Activated CD4-positive, alpha-beta T cell treated with anti-CD3 and anti-CD28 coated beads, Interleukin-2, amount 10 ng/mL, durations not matched to agents 7 days and 5 days (primary cell): ENCODE measurements around the gene ASAP2. TPM values are rescaled to one million over a fixed set of nuclear protein-coding genes. Genes with fewer than 3 reads are reported as not detected.
"Not testable (repeated sequence)": the region's sequence is repeated elsewhere in the genome, so short reads cannot be mapped to it uniquely, and the experiment has no call there.

Experiments
- CTCF ChIA-PET: fragments of 350-600 bp; sonication (Branson Sonifier 250); formaldehyde crosslinking; loops from one replicate; lab custom pipeline; 2021; ENCODE audit warnings: antibody characterized with exemption; lab: Charles Lee
- POLR2A ChIA-PET: fragments of 350-600 bp; sonication (Branson Sonifier 250); formaldehyde crosslinking; loops from one replicate; lab custom pipeline; 2021; ENCODE audit warnings: antibody characterized with exemption; lab: Charles Lee
- DNase-seq: peaks from one replicate; pipeline ENCODE4 v3.0.0-alpha.2; 2020
- H3K27ac Mint-ChIP-seq: one replicate; pipeline ENCODE4 v1.8.0; 2021; ENCODE audit warnings: mild to moderate bottlenecking, moderate library complexity, mixed read lengths
- H3K27me3 Mint-ChIP-seq: one replicate; pipeline ENCODE4 v1.8.0; 2021; ENCODE audit warnings: mixed read lengths
- H3K36me3 Mint-ChIP-seq: one replicate; pipeline ENCODE4 v1.8.0; 2021; ENCODE audit warnings: low read depth, mixed read lengths
- H3K4me1 Mint-ChIP-seq: one replicate; pipeline ENCODE4 v1.8.0; 2021; ENCODE audit warnings: mixed read lengths
- H3K4me3 Mint-ChIP-seq: one replicate; pipeline ENCODE4 v1.8.0; 2021; ENCODE audit warnings: mild to moderate bottlenecking, moderate library complexity, mixed read lengths
- H3K9me3 Mint-ChIP-seq: one replicate; pipeline ENCODE4 v1.8.0; 2021; ENCODE audit warnings: mixed read lengths
- total RNA-seq, 2 experiments: library from RNA; stranded (reverse); gene quantifications; one replicate each; pipeline ENCODE4 v1.2.3, GENCODE V29; 2021

ASAP2 gene
- total RNA-seq, 2 experiments from 2014 or later = 0.17 to 0.25 TPM

DNA sequence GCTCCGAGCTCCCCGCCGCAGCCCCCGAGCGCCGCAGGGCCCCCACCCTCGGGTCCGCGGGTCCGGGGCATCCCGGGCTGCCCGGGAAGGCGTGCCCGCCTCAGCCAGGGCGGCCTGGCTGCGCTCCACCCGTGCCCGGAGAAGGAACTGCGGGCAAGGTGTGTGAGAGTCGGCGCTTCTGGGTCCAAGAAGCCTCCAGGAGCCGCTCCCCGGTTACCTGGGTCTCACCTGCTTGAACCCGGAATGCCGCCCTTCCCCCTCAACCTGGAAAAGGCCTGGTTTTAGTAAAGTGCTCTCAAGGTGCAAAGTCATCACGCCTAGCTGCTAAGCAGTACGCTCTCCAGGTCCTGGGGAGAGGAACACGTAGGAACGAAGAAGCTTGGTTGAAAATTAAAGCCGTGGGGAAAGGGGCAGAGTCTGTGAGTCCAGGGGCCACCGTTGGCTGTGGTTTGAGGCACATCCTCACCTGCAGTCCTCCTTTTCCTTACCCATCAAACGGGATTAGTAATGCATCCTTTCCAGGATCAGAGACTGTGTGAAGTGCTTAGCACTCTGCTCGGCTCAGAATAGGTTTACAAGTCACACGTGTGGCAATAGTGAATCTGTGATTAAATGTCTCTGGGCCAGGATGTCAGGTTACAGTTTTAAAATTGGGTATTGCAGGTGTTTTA lies 1.2 kb downstream of the ASAP2 start:
- no peak overlapping the region for H3K27ac Mint-ChIP-seq
- POLR2A ChIA-PET = interaction anchor here (0.6 kb wide), 1 partner anchor 733 kb away, joined by 3 read pairs; no protein-coding TSS in a partner anchor

DNA sequence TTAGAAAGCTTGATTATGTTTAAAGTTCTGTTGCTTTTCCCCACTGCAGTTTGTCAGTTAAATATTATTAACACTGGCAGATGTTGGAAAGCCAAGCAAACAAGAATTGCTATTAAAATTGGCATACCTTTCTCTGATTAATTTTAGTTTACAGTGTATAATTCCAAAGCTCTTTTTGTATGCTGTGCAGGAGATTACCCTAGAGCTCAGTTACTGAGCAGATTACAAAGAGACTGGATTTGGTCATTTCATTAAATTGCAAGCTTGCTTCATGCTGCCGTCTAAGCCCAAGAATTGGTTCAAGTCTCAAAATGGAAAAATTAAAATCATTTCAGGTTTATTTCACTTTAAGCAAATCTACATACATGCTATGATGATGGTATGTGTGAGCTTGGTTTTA lies 2.3 kb downstream of the ASAP2 start:
- ChIA-PET CTCF (interaction anchor here (0.9 to 1.5 kb wide), 2 partner anchors 10 to 15 kb away, joined by 3 to 4 read pairs; no protein-coding TSS in a partner anchor), POLR2A (interaction anchor here (0.6 kb wide), 1 partner anchor 200 kb away, joined by 4 read pairs; no protein-coding TSS in a partner anchor)
- Mint-ChIP-seq H3K4me1 (peaks cover 6% of the 10 kb centered on the region), H3K27ac (no peak overlapping the region), H3K4me3 (no peak overlapping the region), H3K9me3 (no peaks in the 10 kb centered on the region), H3K27me3 (peaks cover 52% of the 10 kb centered on the region), H3K36me3 (no peaks in the 10 kb centered on the region)
- no peak for DNase-seq

More for the DNA sequence above, 1.2 kb downstream of the ASAP2 start:
- Mint-ChIP-seq H3K4me1 (peaks cover 6% of the 10 kb centered on the region), H3K27me3 (peaks cover 54% of the 10 kb centered on the region), H3K9me3 (no peaks in the 10 kb centered on the region), H3K36me3 (no peaks in the 10 kb centered on the region), H3K4me3 (peak overlapping the region; percentile 7)
- CTCF ChIA-PET = interaction anchor here (1.5 kb wide), 1 partner anchor 9 kb away, joined by 4 read pairs; no protein-coding TSS in a partner anchor
- DNase-seq = no peak

DNA sequence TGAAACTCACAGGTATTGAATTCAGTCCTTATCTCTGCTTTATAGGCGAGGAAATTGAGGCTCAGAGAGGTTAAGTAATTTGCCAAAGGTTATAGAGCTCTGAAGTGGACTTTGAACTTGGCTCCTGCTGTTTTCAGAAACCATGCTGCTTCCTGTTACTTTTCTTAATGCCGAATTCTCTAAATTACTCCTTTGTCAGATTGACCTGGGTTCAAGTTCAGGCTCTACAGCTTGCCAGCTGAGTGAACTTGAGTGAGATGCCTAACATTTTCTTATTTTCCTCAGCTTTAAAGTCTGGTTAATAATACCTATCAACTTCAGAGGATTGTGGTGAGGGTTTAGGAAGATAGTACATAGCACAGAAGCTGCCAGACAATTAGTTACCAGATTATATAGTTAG lies 3.4 kb downstream of the ASAP2 start:
- CTCF ChIA-PET = no interaction called here
- Mint-ChIP-seq H3K36me3 (no peaks in the 10 kb centered on the region), H3K27me3 (peaks cover 45% of the 10 kb centered on the region), H3K4me3 (no peak overlapping the region), H3K4me1 (peaks cover 6% of the 10 kb centered on the region), H3K9me3 (no peaks in the 10 kb centered on the region), H3K27ac (no peak overlapping the region)
- POLR2A ChIA-PET = no interaction called here
- no peak for DNase-seq

DNA sequence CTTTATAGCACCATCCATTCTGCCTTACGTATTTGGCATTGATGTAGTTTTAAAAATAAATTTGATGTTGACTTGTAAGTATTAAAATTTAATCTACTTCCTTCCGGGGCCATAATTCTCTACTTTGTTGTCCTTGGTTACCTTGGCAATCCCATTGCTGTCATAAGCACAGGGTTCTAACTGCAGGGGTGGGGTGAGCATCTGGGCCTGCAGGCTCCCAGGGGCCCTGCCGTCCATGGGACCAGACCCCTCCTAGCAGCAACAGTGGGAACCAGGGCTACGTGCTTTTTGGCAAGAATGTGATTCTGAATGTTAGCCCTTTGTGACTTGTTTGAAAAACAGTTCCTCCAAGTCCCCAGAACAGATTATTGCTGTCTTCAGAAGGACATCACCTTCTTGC lies 4.9 kb downstream of the ASAP2 start:
- CTCF ChIA-PET = no interaction called here
- POLR2A ChIA-PET = no interaction called here
- no peak for DNase-seq
- Mint-ChIP-seq H3K27ac (no peak overlapping the region), H3K36me3 (no peaks in the 10 kb centered on the region), H3K4me3 (no peak overlapping the region), H3K27me3 (peaks cover 39% of the 10 kb centered on the region), H3K4me1 (peaks cover 2% of the 10 kb centered on the region), H3K9me3 (no peaks in the 10 kb centered on the region)

DNA sequence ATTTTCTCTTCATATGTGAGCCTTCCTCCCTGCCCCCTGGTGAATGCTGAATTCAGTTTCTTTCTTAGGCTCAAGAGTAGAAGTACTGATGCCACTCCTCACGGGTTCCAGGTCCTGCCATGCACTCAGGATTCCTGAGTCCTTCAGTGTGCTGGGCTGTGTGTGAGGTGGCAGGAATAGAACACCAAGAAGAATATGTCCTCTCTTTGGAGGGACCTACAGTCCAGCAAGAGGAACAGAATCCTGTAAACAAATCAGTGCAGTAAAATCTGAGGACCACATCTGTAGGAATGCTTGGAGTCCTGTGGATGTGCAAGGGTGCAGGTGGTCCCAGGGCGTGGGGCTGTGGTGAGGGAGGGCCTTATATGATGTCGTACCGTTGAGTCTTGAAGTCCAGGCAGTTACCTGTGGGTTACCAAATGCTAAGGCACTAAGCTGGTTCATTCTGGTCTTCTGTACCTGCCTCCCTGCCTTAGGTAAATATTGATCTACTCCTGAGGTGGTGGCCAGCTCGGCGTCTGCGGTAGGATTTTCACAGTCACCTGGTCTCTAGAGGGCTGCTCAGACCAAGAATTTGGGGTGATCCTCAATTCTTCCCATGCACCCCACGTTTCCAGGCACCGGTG lies 5.5 kb downstream of the ASAP2 start:
- no peaks in the 10 kb centered on the region for H3K36me3 Mint-ChIP-seq
- no peak for DNase-seq
- peaks cover 2% of the 10 kb centered on the region for H3K4me1 Mint-ChIP-seq
- peaks cover 39% of the 10 kb centered on the region for H3K27me3 Mint-ChIP-seq
- H3K9me3 Mint-ChIP-seq = no peaks in the 10 kb centered on the region
- POLR2A ChIA-PET = no interaction called here
- H3K4me3 Mint-ChIP-seq = no peak overlapping the region
- CTCF ChIA-PET = no interaction called here
- H3K27ac Mint-ChIP-seq = no peak overlapping the region

DNA sequence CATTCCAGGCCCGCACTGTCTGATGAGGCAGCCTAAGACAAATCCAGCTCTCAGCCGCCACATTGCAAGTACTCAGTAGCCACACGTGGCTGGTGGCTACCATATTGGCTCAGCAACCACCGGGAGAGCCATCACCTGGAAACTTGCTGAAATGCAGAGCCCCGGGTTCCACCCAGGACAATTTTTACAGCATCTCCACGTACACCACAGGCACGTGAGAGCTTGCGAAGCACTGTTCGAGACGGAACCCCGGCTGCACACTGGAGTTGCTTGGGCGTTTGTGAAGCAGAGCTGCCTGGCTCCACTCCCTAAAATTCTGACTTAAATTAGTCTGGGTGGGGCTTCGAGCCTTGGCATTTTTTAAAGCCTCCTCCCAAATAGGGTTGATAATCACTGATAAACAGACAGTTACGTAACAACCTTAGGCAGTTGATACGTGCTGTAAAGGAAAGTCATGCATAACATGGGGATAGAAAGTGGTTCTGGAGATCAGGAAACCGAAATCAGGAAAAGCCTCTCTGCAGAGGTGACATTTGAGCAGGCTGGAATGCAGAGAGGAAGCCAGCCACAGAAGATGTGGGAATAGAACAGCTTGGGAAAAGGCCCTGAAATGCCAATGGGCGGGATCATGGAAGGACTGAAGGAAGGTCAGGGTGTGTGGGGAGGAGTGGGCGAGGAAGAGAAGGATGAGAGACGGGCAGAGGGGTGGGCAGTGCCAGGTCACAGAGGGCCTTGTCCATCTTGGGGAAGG lies 6.2 kb downstream of the ASAP2 start:
- Mint-ChIP-seq H3K4me3 (no peak overlapping the region), H3K9me3 (no peaks in the 10 kb centered on the region), H3K36me3 (no peaks in the 10 kb centered on the region), H3K27ac (no peak overlapping the region), H3K4me1 (peaks cover under 1% of the 10 kb centered on the region), H3K27me3 (peaks cover 39% of the 10 kb centered on the region)
- no peak for DNase-seq
- POLR2A ChIA-PET = no interaction called here
- CTCF ChIA-PET = no interaction called here

DNA sequence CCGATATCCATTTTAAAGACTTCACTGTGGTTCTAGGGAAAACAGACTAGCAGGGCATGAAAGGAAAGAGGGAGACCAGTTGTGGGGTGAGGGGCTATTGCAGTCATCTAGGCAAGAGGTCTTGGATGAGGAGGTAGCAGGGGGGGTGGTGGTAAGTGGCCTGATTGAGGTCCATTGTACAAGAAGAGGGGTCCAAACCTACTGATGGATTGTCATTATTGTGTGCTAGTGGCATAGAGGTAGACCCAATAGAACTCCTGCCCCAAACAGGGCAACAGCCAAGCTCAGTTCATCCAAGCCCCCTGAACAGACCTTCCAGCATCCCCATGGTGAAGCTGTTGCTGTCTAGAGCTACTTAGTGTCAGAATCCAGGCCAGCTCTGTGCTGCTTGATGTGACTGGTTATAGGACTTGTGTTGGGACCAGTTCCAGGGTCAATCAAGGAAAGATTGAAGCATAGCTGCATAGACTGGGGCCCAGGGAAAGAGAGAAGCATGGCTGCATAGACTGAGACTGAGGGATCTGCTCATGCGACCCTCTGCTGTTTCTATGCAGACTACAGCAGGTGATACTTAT lies 7.0 kb downstream of the ASAP2 start:
- Mint-ChIP-seq H3K36me3 (no peaks in the 10 kb centered on the region), H3K27me3 (peaks cover 38% of the 10 kb centered on the region), H3K9me3 (no peaks in the 10 kb centered on the region), H3K27ac (no peak overlapping the region), H3K4me1 (no peaks in the 10 kb centered on the region), H3K4me3 (no peak overlapping the region)
- DNase-seq = no peak
- POLR2A ChIA-PET = no interaction called here
- CTCF ChIA-PET = no interaction called here

DNA sequence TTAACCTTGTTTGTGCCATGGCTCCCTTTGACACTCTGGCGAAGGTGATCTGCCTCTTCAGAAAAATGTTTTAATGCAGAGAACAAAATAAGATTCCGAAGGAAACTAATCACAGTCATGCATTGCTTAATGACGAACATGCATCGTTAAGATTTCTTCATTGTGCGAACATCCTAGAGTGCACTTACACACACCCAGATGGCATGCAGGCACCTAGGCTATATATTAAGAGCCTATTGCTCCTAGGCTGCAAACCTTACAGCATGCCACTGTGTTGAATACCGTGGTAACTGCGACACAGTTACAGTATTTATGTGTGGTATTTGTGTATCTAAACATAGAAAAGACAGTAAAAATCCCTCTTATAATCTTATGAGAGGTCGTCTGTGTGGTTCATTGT lies 8.3 kb downstream of the ASAP2 start:
- Mint-ChIP-seq H3K4me1 (no peaks in the 10 kb centered on the region), H3K4me3 (no peak overlapping the region), H3K36me3 (no peaks in the 10 kb centered on the region), H3K9me3 (no peaks in the 10 kb centered on the region), H3K27me3 (peaks cover 35% of the 10 kb centered on the region), H3K27ac (no peak overlapping the region)
- POLR2A ChIA-PET = no interaction called here
- no peak for DNase-seq
- CTCF ChIA-PET = interaction anchor here (0.5 to 0.6 kb wide), 2 partner anchors 82 to 1994 kb away, joined by 3 read pairs; no protein-coding TSS in a partner anchor

DNA sequence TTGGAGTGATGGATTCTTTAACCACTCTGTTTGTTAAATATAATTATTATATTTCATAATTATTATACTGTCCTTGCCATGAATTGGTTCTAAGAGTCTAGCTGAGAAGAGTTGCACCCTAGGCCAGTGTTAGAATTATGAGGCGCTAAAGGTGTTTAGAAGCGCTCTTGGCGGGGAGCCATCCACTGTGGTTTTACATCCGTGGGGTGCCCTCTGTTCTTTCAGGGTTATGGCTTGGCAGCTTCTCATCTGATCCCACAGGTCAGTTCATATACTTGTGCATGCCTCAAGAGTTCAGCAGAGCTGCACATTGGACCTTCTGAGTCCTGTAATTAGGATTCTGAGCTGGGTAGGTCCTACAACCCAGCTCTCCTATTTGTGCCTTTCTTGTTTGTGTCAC lies 9.1 kb downstream of the ASAP2 start:
- H3K4me3 Mint-ChIP-seq = no peak overlapping the region
- POLR2A ChIA-PET = no interaction called here
- H3K9me3 Mint-ChIP-seq = no peaks in the 10 kb centered on the region
- H3K4me1 Mint-ChIP-seq = no peaks in the 10 kb centered on the region
- H3K27me3 Mint-ChIP-seq = peaks cover 35% of the 10 kb centered on the region
- H3K36me3 Mint-ChIP-seq = no peaks in the 10 kb centered on the region
- no peak overlapping the region for H3K27ac Mint-ChIP-seq
- CTCF ChIA-PET = interaction anchor here (0.5 to 1.0 kb wide), 2 partner anchors 11 to 1995 kb away, joined by 3 read pairs; no protein-coding TSS in a partner anchor
- DNase-seq = no peak

DNA sequence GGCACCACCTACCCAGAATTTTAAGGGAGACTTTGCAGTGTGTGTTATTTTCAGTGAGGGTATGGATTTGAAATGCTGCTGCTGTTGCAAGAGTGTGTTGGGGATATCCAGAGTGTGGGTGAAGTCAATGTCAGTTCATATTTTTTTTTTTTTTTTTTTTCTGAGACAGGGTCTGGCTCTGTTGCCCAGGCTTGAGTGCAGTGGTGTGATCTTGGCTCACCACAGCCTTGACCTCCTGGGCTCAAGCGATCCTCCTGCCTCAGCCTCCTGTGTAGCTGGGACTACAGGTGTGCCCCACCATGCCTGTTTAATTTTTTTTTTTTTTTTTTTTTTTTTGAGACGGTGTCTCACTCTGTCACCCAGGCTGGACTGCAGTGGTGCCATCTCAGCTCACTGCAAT lies 9.5 kb downstream of the ASAP2 start:
- H3K36me3 Mint-ChIP-seq, H3K4me1 Mint-ChIP-seq, H3K27ac Mint-ChIP-seq, DNase-seq, H3K4me3 Mint-ChIP-seq, H3K9me3 Mint-ChIP-seq, POLR2A ChIA-PET: not testable (repeated sequence)
- peaks cover 39% of the 10 kb centered on the region for H3K27me3 Mint-ChIP-seq
- CTCF ChIA-PET = interaction anchor here (1.0 kb wide), 1 partner anchor 11 kb away, joined by 3 read pairs; no protein-coding TSS in a partner anchor

DNA sequence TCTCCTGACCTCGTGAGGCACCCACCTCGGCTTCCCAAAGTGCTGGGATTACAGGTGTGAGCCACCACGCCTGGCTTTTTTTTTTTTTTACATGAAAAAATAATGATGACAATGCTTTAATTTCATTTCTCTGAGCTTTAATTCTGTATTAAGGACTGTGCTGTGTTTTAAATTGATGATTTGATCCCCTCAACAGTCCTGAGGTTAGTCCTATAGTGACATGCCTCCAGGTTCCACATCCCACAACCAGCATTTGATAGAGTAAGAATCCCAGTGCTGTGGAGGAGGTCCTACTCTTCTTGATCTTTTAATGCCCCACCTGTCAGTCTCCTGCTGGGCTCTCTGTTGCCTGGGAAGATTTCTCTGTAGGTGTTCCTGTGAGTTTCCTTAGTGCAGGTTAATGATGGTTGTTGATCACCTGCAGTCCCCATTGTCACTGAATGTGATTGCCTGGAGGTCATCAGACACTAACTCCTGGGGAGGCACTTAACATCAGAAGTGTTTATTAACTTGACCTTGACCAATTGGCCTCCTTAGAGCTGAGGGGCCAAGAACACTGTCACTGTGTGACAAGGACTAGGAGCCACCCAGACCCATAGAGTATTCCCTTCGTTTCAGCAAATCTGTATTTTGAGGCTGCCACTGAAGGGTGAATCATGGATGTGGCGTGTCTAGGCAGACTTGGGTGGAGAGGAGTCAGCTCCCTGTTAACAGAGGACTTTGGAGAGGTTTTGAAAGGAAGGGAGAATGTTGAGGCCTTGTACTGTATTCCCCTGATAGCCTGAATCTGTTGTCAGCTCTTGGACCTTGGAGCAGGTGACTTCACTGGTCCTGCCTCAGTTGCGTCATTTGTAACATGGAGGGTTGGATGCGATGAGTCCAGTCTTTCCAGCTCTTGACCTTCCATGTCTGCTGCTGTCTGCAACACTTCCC lies 11.5 kb downstream of the ASAP2 start:
- no peak for DNase-seq
- Mint-ChIP-seq H3K9me3 (no peaks in the 10 kb centered on the region), H3K27ac (no peak overlapping the region), H3K27me3 (peaks cover 31% of the 10 kb centered on the region), H3K36me3 (no peaks in the 10 kb centered on the region), H3K4me3 (no peak overlapping the region), H3K4me1 (no peaks in the 10 kb centered on the region)
- POLR2A ChIA-PET = no interaction called here
- CTCF ChIA-PET = interaction anchor here (0.6 kb wide), 1 partner anchor 113 kb away, joined by 3 read pairs; no protein-coding TSS in a partner anchor

DNA sequence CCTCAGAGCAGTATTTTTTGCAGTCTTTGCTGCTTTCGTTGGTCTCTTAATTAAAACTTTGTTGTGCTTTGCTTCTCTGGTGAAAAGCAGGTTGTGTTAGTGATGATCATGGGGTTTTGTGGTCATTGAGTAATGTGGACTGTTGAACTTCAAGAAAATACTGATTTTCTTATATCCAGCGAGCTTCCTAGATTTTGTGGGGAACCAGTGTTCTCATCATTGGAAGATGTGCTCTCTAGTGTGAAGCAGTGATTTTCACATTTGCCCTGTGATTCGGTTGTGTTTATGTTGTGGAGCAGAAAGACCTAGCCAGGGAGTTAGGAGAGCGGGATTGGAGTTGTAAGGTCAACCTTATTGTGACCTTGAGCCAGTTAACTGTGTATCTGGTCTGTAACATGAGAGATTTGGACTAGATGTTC lies 12.4 kb downstream of the ASAP2 start:
- Mint-ChIP-seq H3K4me1 (no peaks in the 10 kb centered on the region), H3K27ac (no peak overlapping the region), H3K27me3 (peaks cover 29% of the 10 kb centered on the region), H3K9me3 (no peaks in the 10 kb centered on the region), H3K36me3 (no peaks in the 10 kb centered on the region), H3K4me3 (no peak overlapping the region)
- CTCF ChIA-PET = interaction anchor here (0.6 kb wide), 2 partner anchors 25 to 112 kb away, joined by 3 read pairs; no protein-coding TSS in a partner anchor
- no peak for DNase-seq
- POLR2A ChIA-PET = no interaction called here
